Neuronal stem cell (in vitro differentiated cells): ENCODE results near the gene GSX2.

Experiments
- DNase-seq: peaks from one replicate; pipeline ENCODE4 v3.0.0-alpha.2; 2013; ENCODE audit warnings: low spot score
- H2AFZ ChIP-seq: one replicate; pipeline ENCODE4 v1.6.1; 2013; ENCODE audit warnings: mild to moderate bottlenecking, low read length, inconsistent platforms
- H2AK5ac ChIP-seq: 2 replicates; pipeline ENCODE4 v1.6.1; 2013; ENCODE audit warnings: low read depth, mild to moderate bottlenecking, inconsistent platforms, low read length, moderate library complexity, mixed read lengths
- H2BK120ac ChIP-seq: 2 replicates; pipeline ENCODE4 v1.6.1; 2013; ENCODE audit warnings: low read depth, mild to moderate bottlenecking, inconsistent platforms, low read length, moderate library complexity, mixed read lengths
- H2BK12ac ChIP-seq: one replicate; pipeline ENCODE4 v1.6.1; 2013; ENCODE audit warnings: low read length, inconsistent platforms
- H2BK15ac ChIP-seq: 2 replicates; pipeline ENCODE4 v1.6.1; 2013; ENCODE audit warnings: mild to moderate bottlenecking, low read length, inconsistent platforms, mixed read lengths
- H2BK5ac ChIP-seq: one replicate; pipeline ENCODE4 v1.6.1; 2013; ENCODE audit warnings: inconsistent platforms, mild to moderate bottlenecking, low read length, moderate library complexity
- H3K14ac ChIP-seq: one replicate; pipeline ENCODE4 v1.6.1; 2013; ENCODE audit warnings: low read length, inconsistent platforms
- H3K18ac ChIP-seq: 2 replicates; pipeline ENCODE4 v1.6.1; 2013; ENCODE audit warnings: low read length, inconsistent platforms
- H3K23ac ChIP-seq: 2 replicates; pipeline ENCODE4 v1.6.1; 2013; ENCODE audit warnings: low read depth, mild to moderate bottlenecking, mixed read lengths, low read length, inconsistent platforms; ENCODE audit not compliant: poor library complexity
- H3K27ac ChIP-seq: replicated peaks from 3 replicates; pipeline ENCODE4 v1.5.1; 2013; ENCODE audit warnings: low read length, inconsistent platforms
- H3K27me3 ChIP-seq, 3 experiments: 2 replicates each; pipeline ENCODE4 v1.6.1; 2013; ENCODE audit warnings: low read length in 3 of 3, mild to moderate bottlenecking in 2 of 3, inconsistent platforms in 1 of 3, low read depth in 1 of 3, mixed read lengths in 1 of 3, moderate library complexity in 1 of 3; ENCODE audit not compliant: control insufficient read depth in 3 of 3, insufficient read depth in 3 of 3
- H3K36me3 ChIP-seq, 2 donors: replicated peaks in 1 of 2; 2 replicates each; pipeline ENCODE4 v1.6.1; 2013; ENCODE audit warnings: low read length in 2 of 2; ENCODE audit not compliant: control insufficient read depth in 2 of 2, insufficient read depth in 2 of 2
- H3K4ac ChIP-seq: 2 replicates; pipeline ENCODE4 v1.6.1; 2013; ENCODE audit warnings: inconsistent platforms, mild to moderate bottlenecking, low read length, moderate library complexity
- H3K4me1 ChIP-seq, 2 donors: 1 replicate in 1 of 2; 2 replicates in 1 of 2; pipeline ENCODE4 v1.6.1; 2013; ENCODE audit warnings: low read length in 2 of 2, low read depth in 1 of 2; ENCODE audit not compliant: control insufficient read depth in 2 of 2, insufficient read depth in 1 of 2
- H3K4me2 ChIP-seq: one replicate; pipeline ENCODE4 v1.6.1; 2013; ENCODE audit warnings: mild to moderate bottlenecking, low read length, inconsistent platforms; ENCODE audit not compliant: insufficient read depth, poor library complexity, severe bottlenecking
- H3K4me3 ChIP-seq, 2 donors: 2 replicates each; pipeline ENCODE4 v1.5.1; 2013; ENCODE audit warnings: low read length in 2 of 2, mild to moderate bottlenecking in 2 of 2, inconsistent platforms in 1 of 2, moderate library complexity in 1 of 2
- H3K79me1 ChIP-seq: one replicate; pipeline ENCODE4 v1.6.1; 2013; ENCODE audit warnings: low read depth, mild to moderate bottlenecking, inconsistent platforms, low read length, moderate library complexity
- H3K9ac ChIP-seq: one replicate; pipeline ENCODE4 v1.6.1; 2013; ENCODE audit warnings: mild to moderate bottlenecking, low read depth, low read length, inconsistent platforms; ENCODE audit not compliant: poor library complexity
- H3K9me3 ChIP-seq, 2 donors: replicated peaks in 1 of 2; 2 replicates each; pipeline versions ENCODE3 to v1.6.1; 2013; ENCODE audit warnings: low read length in 2 of 2, mild to moderate bottlenecking in 2 of 2, inconsistent platforms in 1 of 2, low read depth in 1 of 2, mixed read lengths in 1 of 2, moderate library complexity in 1 of 2; ENCODE audit not compliant: control insufficient read depth in 2 of 2, insufficient read depth in 1 of 2
- H4K8ac ChIP-seq: one replicate; pipeline ENCODE4 v1.6.1; 2013; ENCODE audit warnings: low read depth, mild to moderate bottlenecking, inconsistent platforms, low read length, moderate library complexity
- H4K91ac ChIP-seq: one replicate; pipeline ENCODE4 v1.6.1; 2013; ENCODE audit warnings: low read length, low read depth, mild to moderate bottlenecking, inconsistent platforms; ENCODE audit not compliant: poor library complexity
- WGBS, 2 donors: extraction: QIAGEN DNeasy Blood & Tissue Kit; methylation state at CpG; one replicate each; pipeline ENCODE4 v1.1.7; 2013; ENCODE audit warnings: missing lambda C conversion rate in 2 of 2, mixed read lengths in 1 of 2; ENCODE audit not compliant: insufficient read length in 2 of 2, insufficient replicate concordance in 1 of 2; ENCODE audit errors: extremely low coverage in 2 of 2; 5-methylcytosine and 5-hydroxymethylcytosine counted together

The GSX2 gene

GRCh38 chr4:54102531-54103106 is 2.7 kb downstream of the GSX2 start:
- Histone ChIP-seq H3K4me2 (no peak overlapping the region), H3K4me3 (no peak overlapping the region), H3K9ac (no peak overlapping the region), H3K14ac (no peak overlapping the region), H3K79me1 (no peaks in the 10 kb centered on the region), H2AK5ac (no peak overlapping the region), H2BK12ac (no peak overlapping the region), H2BK120ac (no peak overlapping the region), H3K23ac (no peak overlapping the region), H3K27me3 (peaks cover 34 to 99% (median 94%) of the 10 kb centered on the region in 3 experiments), H2BK15ac (no peak overlapping the region), H3K18ac (no peak overlapping the region), H2BK5ac (no peak overlapping the region), H3K27ac (no peak overlapping the region), H4K8ac (no peak overlapping the region), H3K36me3 (no peaks in the 10 kb centered on the region), H3K4me1 (peaks cover 11 to 21% of the 10 kb centered on the region in 2 donors), H4K91ac (no peak overlapping the region), H3K4ac (no peak overlapping the region), H3K9me3 (no peaks in the 10 kb centered on the region), H2AFZ (no peak overlapping the region)
- WGBS, 2 donors: no CpG with 5 or more reads among the region's 6 CpGs
- no peak for DNase-seq

DNA sequence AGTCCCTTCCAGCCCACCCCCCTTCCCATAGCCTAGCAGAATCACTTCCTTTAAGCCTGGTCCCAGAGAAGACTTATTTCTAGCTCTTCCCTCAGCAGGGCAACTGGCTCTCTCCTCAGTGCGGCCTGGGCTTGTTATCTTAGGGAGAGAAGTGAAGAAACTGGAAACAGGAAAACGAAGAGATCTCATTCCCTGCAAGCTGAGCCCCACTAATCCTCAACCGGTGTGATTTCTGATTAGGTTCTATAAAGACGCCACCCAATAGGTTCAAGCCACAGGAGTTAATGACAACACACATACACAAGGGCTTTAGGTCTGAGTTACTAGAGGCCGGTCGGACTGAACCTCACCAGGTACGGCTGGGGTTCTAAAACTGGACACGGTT is 3.2 kb downstream of the GSX2 start:
- H3K18ac ChIP-seq: no peak overlapping the region
- no peak overlapping the region for H3K14ac ChIP-seq
- no peak overlapping the region for H2BK5ac ChIP-seq
- H3K27me3 ChIP-seq: peaks cover 34 to 99% (median 91%) of the 10 kb centered on the region in 3 experiments
- no peak overlapping the region for H3K23ac ChIP-seq
- peaks cover 11 to 23% of the 10 kb centered on the region in 2 donors for H3K4me1 ChIP-seq
- H4K8ac ChIP-seq: no peak overlapping the region
- peak overlapping the region; percentile 78 for H3K4me2 ChIP-seq
- H3K9ac ChIP-seq: no peak overlapping the region
- no peak overlapping the region for H3K27ac ChIP-seq
- H2AFZ ChIP-seq: peak overlapping the region; percentile 90
- no peak overlapping the region for H2BK120ac ChIP-seq
- H4K91ac ChIP-seq: no peak overlapping the region
- H3K4ac ChIP-seq: no peak overlapping the region
- no peak overlapping the region for H2BK15ac ChIP-seq
- H3K79me1 ChIP-seq: no peaks in the 10 kb centered on the region
- no peak for DNase-seq
- no peaks in the 10 kb centered on the region for H3K9me3 ChIP-seq
- no peak overlapping the region for H2BK12ac ChIP-seq
- no CpG with 5 or more reads among the region's 8 CpGs for WGBS, 2 donors
- H2AK5ac ChIP-seq: no peak overlapping the region
- H3K36me3 ChIP-seq: no peaks in the 10 kb centered on the region
- no peak overlapping the region for H3K4me3 ChIP-seq

DNA sequence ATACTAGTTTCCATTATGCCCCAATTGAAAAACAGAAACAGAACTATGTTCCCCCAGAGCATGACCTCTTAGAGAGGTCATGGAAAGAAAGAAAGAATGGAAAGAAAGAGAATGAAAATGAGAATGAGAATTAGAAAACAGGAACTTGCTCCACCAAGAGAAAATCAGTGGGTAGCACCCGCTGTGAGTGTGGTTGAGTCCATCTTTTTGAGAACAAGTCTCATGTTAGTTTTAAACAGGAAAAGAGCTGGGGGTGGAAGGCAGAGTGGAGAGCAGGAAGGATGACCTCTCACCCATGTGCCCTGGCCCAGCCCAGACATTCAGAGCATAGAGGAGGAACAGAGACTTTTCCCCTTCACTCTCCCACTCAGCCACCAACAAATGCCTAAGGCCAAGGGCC is 4.9 kb downstream of the GSX2 start:
- peaks cover 9 to 23% of the 10 kb centered on the region in 2 donors for H3K4me1 ChIP-seq
- H3K79me1 ChIP-seq: no peaks in the 10 kb centered on the region
- no peaks in the 10 kb centered on the region for H3K36me3 ChIP-seq
- no peak overlapping the region for H2BK15ac ChIP-seq
- no peaks in the 10 kb centered on the region for H3K9me3 ChIP-seq
- WGBS, 2 donors: no CpG with 5 or more reads among the region's 1 CpG
- H2AFZ ChIP-seq: no peak overlapping the region
- no peak overlapping the region for H2BK120ac ChIP-seq
- no peak overlapping the region for H3K4me2 ChIP-seq
- H3K9ac ChIP-seq: no peak overlapping the region
- no peak overlapping the region for H3K23ac ChIP-seq
- no peak overlapping the region for H3K18ac ChIP-seq
- no peak overlapping the region for H2BK12ac ChIP-seq
- no peak overlapping the region for H3K4ac ChIP-seq
- H3K14ac ChIP-seq: no peak overlapping the region
- H4K91ac ChIP-seq: no peak overlapping the region
- no peak overlapping the region for H3K4me3 ChIP-seq
- no peak overlapping the region for H2BK5ac ChIP-seq
- no peak for DNase-seq
- no peak overlapping the region for H3K27ac ChIP-seq
- H2AK5ac ChIP-seq: no peak overlapping the region
- H4K8ac ChIP-seq: no peak overlapping the region
- peaks cover 23 to 99% (median 84%) of the 10 kb centered on the region in 3 experiments for H3K27me3 ChIP-seq

DNA sequence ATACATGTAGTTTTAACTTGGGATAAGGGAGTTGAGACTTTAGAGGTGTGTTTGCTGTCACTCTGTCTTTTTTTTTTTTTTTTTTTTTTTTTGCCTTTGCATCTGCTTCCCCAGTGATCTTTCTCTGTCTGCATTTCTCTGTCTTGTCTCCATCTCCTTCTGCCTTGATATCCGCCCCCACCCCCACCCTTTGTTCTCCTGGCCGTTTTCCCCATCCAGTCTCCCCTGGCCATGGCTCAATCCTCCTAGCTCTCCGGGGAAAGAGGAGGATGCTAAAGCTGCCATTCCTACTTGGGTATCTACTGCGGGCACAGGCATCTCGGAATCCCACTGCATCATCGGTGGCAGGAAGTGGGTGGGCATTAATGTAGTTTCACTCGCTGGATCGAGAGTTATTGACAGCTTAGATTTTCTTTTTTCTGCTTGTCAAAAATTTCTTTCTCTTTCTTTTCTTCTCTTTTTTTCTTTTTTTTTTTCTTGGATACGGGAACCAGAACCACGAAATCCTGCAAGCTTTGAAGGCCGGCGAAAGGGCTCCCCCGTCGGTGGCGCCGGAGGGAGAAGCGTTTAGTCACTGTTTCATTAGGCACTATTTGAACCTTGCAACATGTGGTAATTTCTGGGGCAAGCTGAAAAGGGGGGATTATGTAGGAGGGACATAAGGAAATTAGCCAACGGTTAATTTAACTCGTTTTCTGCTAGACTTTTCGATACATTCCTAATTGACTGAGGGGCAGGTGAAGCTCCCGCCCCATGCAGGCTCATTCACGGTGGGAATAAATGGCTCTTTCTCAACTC is 8.2 kb downstream of the GSX2 start:
- Histone ChIP-seq H3K9me3 (no peaks in the 10 kb centered on the region), H4K8ac (no peak overlapping the region), H4K91ac (no peak overlapping the region), H2BK120ac (no peak overlapping the region), H2BK15ac (no peak overlapping the region), H3K4me1 (peaks cover 7 to 23% of the 10 kb centered on the region in 2 donors), H3K18ac (no peak overlapping the region), H2AFZ (no peak overlapping the region), H3K79me1 (no peaks in the 10 kb centered on the region), H2AK5ac (no peak overlapping the region), H3K4me2 (no peak overlapping the region), H3K36me3 (no peaks in the 10 kb centered on the region), H3K4me3 (no peak overlapping the region), H3K14ac (no peak overlapping the region), H3K27me3 (peaks cover 2 to 97% (median 62%) of the 10 kb centered on the region in 3 experiments), H3K9ac (no peak overlapping the region), H3K23ac (no peak overlapping the region), H3K27ac (no peak overlapping the region), H3K4ac (no peak overlapping the region), H2BK5ac (no peak overlapping the region), H2BK12ac (no peak overlapping the region)
- WGBS, 2 donors: no CpG with 5 or more reads among the region's 22 CpGs
- DNase-seq: no peak
